Subcutaneous abdominal adipose tissue (tissue), 5 donors: ENCODE data around the gene PSMD5.

Experiments
- H3K27ac ChIP-seq: one replicate; pipeline ENCODE4 v1.7.0; 2013; ENCODE audit warnings: low read depth, mild to moderate bottlenecking, inconsistent platforms, low read length, moderate library complexity
- H3K27me3 ChIP-seq, 5 donors: one replicate each; pipeline ENCODE4 v1.7.0; 2013; ENCODE audit warnings: low read length in 5 of 5, inconsistent platforms in 1 of 5; ENCODE audit not compliant: control insufficient read depth in 5 of 5, insufficient read depth in 4 of 5
- H3K36me3 ChIP-seq, 5 donors: one replicate each; pipeline ENCODE4 v1.7.0; 2013; ENCODE audit warnings: low read length in 5 of 5; ENCODE audit not compliant: control insufficient read depth in 5 of 5, insufficient read depth in 5 of 5
- H3K4me1 ChIP-seq, 5 donors: one replicate each; pipeline ENCODE4 v1.7.0; 2013; ENCODE audit warnings: low read length in 5 of 5, mild to moderate bottlenecking in 3 of 5, moderate library complexity in 1 of 5; ENCODE audit not compliant: control insufficient read depth in 5 of 5, insufficient read depth in 5 of 5
- H3K4me3 ChIP-seq, 5 donors: one replicate each; pipeline ENCODE4 v1.7.0; 2013; ENCODE audit warnings: low read length in 5 of 5, low read depth in 1 of 5
- H3K9ac ChIP-seq, 5 donors: one replicate each; pipeline ENCODE4 v1.7.0; 2013; ENCODE audit warnings: low read length in 5 of 5, mild to moderate bottlenecking in 4 of 5, moderate library complexity in 3 of 5
- H3K9me3 ChIP-seq, 5 donors: one replicate each; pipeline ENCODE4 v1.7.0; 2013; ENCODE audit warnings: low read length in 5 of 5; ENCODE audit not compliant: control insufficient read depth in 5 of 5
- donor health status: healthy.
- donor health status: healthy.
- donor health status: healthy.
- donor health status: healthy.
- donor health status: healthy.

PSMD5 gene

DNA sequence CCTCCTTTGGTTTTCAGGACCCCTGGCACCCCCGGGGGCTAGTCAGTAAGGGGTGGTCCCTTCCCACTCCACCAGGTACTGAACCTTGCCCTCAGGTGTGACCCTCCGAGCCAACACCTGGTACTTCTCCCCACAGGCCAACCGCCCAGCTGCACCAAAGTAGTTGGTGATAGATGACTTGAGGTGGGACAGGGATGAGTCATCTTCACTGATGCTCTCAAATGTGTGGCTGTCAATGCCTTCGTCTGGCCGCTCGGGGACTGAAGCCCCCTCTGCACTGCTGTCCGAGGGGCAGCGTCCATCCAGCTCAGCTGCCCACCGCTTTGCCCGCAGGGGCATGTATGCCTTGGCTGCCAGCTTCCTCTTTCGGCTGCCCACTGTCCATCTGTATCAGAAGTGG, 15.2 kb upstream of the PSMD5 start:
- no peaks in the 10 kb centered on the region for H3K4me1 ChIP-seq
- no peak overlapping the region for H3K9ac ChIP-seq
- no peaks in the 10 kb centered on the region for H3K27me3 ChIP-seq
- peaks cover 3 to 59% (median 46%) of the 10 kb centered on the region in 5 donors for H3K36me3 ChIP-seq
- H3K4me3 ChIP-seq, result no peak overlapping the region
- no peak overlapping the region for H3K27ac ChIP-seq
- no peaks in the 10 kb centered on the region for H3K9me3 ChIP-seq

DNA sequence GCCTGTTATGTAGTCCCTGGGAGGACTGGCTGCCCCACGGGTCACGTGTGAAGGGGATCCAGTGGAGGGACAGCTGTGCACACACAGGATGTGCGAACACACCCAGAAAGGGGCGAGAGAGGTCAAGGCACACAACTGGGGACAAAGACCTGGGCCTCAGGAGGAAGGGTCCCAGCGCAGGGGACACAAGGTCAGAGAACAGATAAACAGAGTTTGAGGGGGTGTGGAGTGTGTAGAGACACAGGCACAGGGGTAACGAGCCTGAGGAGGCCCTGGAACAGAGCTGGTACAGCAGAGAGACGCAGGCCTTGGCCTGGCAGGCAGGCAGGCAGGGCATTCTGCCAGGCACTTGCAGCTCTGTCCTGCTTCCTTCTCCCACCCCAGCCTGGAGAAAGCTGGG, 14.8 kb upstream of the PSMD5 start:
- H3K36me3 ChIP-seq, result peaks cover 3 to 57% (median 45%) of the 10 kb centered on the region in 5 donors
- no peaks in the 10 kb centered on the region for H3K4me1 ChIP-seq
- no peaks in the 10 kb centered on the region for H3K9me3 ChIP-seq
- H3K27me3 ChIP-seq, result no peaks in the 10 kb centered on the region
- H3K27ac ChIP-seq, result no peak overlapping the region
- no peak overlapping the region for H3K4me3 ChIP-seq
- H3K9ac ChIP-seq, result no peak overlapping the region

DNA sequence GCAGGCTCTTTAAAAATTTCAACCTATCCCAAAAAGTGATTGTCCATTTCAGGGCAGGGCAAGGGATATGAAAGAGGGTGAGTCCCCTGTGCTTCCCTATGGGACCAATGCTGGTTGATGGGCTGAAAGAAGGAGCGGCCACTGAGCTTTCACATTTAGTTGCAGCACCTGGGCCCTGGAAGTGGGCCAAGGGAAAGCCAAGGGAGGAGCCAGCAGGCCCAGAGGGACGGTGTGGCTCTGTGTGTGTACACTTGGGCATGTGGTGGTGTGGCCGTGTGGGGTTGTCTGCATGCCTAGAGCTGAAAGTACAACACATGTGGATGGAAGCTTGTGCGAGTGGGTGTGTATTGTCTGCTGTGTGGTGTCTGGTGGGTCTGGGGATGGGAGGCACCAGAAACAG, 14.0 kb upstream of the PSMD5 start:
- H3K4me1 ChIP-seq, result no peaks in the 10 kb centered on the region
- peaks cover 3 to 53% (median 41%) of the 10 kb centered on the region in 5 donors for H3K36me3 ChIP-seq
- no peaks in the 10 kb centered on the region for H3K9me3 ChIP-seq
- H3K4me3 ChIP-seq, result no peak overlapping the region
- H3K27ac ChIP-seq, result no peak overlapping the region
- no peaks in the 10 kb centered on the region for H3K27me3 ChIP-seq
- H3K9ac ChIP-seq, result no peak overlapping the region

DNA sequence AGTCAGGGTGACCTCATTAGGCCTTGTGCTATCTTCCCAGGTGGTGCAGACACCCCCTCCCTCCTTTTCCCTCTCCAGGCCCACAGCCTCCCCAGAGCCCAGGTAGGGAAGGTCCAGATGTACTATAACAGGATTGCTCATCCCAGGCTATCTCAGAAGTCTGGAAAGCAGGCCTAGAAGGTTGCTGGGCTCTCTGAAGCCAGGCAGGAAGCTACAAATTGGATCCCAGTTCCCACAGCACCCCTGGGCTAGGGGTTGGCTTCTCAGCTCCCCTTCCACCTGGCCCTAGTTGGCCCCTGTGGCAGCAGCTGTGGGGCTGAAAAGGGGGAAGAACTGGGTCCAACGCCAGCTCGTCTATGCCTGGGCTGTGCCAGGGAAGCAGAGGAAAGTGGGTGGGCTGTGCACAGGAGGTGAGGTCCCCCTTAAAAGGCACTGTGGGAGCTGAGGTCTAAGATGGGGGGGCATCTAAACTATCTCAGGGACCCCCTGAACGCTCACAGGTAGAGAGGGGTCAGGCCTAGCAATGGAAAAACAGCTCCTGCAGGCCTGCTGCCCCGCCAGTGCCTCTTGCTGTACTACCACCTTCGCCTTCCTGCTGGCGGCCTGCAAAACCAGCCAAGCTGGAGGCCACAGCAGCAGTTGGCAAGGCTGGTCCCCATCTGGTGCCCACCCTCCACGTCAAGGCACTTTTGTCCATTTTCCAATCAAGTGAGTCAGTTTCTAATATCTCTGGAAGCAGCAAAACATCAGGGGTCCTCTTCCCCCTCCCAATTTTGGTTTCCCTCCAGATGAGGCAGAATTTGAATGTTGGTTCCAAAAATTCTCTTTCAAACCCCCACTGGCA, 13.3 kb upstream of the PSMD5 start:
- Histone ChIP-seq H3K27ac (no peak overlapping the region), H3K36me3 (peaks cover 3 to 53% (median 40%) of the 10 kb centered on the region in 5 donors), H3K9ac (no peak overlapping the region), H3K4me3 (no peak overlapping the region), H3K4me1 (no peaks in the 10 kb centered on the region), H3K27me3 (no peaks in the 10 kb centered on the region), H3K9me3 (no peaks in the 10 kb centered on the region)

DNA sequence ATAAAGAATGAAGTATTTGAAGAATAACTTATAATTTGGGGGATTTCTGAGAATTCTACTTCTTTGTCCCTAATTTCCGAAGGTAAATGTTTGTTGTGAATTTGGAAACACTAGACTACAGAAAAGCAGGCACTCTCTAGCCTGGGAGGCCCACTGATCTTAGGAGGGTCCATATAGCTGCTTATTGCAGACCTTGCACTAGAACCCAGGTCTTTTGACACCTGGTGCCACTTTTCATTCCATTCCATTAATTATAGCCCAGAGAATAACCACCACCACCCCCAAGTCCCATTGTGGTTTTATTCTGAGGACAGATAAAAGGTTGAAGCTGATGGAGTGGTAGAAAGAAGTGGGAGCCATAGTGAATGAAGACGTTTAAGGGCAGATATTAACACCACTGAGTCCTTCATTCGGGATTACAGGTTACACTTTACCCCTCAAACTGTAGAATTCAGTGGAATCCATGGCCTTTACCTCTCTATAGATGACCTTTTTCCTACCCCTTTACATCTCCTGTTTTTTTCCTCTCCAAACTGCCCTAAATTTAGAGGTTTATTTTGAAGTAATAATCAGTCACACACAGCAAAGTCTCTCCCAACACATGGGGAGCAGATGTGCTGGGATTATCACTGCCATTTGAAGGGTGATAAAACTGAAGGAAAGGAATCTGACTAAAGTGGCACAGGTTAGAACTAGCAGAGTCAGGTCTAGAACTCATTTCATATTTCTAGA, 12.0 kb upstream of the PSMD5 start:
- Histone ChIP-seq H3K4me3 (no peak overlapping the region), H3K9ac (no peak overlapping the region), H3K4me1 (no peaks in the 10 kb centered on the region), H3K27me3 (no peaks in the 10 kb centered on the region), H3K27ac (no peak overlapping the region), H3K36me3 (peaks cover 3 to 44% (median 28%) of the 10 kb centered on the region in 5 donors), H3K9me3 (no peaks in the 10 kb centered on the region)

DNA sequence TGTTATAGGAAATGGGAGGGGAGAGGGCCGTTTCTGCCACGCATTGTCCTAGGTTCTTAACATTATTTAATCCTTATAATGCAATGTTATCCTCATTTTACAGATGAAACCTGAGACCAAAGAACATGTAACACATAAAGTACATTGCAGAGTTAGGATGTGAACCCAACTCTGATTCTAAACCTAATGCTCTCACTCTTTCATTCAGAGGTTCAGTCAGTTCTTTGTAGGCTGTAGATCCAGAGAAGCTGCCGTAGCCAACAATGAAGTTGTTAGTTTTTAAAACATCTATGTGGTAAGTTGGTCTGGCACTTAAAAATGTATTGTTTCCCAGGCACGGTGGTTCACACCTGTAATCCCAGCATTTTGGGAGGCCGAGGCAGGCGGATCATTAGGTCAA, 10.5 kb upstream of the PSMD5 start:
- Histone ChIP-seq H3K27ac (no peak overlapping the region), H3K4me1 (no peaks in the 10 kb centered on the region), H3K9ac (no peak overlapping the region), H3K27me3 (no peaks in the 10 kb centered on the region), H3K36me3 (peaks cover 3 to 39% (median 21%) of the 10 kb centered on the region in 5 donors), H3K4me3 (no peak overlapping the region), H3K9me3 (no peaks in the 10 kb centered on the region)

DNA sequence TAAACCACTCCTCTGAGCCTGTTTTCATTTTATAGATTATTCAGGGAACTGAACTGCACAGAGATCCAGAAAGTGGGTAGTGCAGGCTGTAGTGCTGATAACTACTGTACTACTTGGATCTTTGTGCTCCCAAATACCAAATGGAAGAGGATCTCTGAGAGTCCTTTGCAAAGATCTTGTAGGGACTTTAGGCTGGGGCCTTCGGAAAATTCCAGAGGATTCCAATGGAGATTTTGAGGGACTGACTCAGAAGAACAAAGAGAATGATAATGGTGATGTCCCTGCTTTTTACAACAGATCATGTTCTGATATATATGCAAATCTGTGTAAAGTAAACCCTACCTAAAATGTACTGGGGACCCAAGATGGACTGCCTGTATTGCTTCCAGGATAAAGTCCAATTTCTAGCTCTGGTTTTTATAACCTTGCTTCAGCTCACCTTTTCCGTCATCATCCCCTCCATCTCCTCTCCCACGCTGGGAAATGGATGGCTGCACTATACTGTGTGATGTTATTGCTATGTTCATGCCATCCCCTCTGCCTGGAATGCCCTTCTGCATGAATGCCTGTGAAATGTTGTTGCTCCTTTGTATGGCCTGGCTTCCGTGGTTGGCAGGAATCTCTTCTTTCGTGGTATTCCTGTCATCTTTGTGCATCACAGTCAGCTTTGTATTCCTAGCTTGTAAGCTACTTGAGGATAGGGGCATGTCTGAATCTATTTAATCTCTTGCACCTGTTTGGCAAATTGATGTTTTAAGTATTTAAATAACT, 9.7 kb upstream of the PSMD5 start:
- Histone ChIP-seq H3K36me3 (peaks cover 4 to 33% (median 14%) of the 10 kb centered on the region in 5 donors), H3K27me3 (no peaks in the 10 kb centered on the region), H3K9ac (no peak overlapping the region), H3K9me3 (no peaks in the 10 kb centered on the region), H3K4me3 (no peak overlapping the region), H3K4me1 (no peaks in the 10 kb centered on the region), H3K27ac (no peak overlapping the region)

DNA sequence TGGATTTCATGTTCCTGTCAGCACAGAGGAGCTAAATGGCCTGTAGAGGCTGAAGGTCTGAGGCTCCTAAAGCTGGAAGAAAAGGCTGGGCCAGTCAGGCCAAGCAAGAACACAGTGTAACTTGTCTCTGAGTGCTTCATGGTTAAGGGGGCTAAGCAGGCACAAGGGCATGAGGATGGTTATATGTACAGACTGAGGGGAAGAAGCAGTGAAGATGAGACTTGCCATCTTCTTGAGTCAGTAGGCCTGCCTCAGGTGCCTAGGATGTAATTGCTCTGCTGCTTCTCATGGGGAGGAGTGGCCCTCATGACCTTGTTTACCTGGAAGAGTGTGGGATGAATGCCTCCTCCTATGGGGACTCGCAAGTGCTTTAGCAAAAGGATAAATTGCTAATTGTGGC, 8.7 kb upstream of the PSMD5 start:
- Histone ChIP-seq H3K27ac (no peak overlapping the region), H3K4me3 (no peak overlapping the region), H3K36me3 (peaks cover 0 to 24% (median 10%) of the 10 kb centered on the region in 5 donors), H3K9ac (peak overlapping the region in 1 of 5 donors; percentile 12), H3K4me1 (no peaks in the 10 kb centered on the region), H3K9me3 (no peaks in the 10 kb centered on the region), H3K27me3 (no peaks in the 10 kb centered on the region)

DNA sequence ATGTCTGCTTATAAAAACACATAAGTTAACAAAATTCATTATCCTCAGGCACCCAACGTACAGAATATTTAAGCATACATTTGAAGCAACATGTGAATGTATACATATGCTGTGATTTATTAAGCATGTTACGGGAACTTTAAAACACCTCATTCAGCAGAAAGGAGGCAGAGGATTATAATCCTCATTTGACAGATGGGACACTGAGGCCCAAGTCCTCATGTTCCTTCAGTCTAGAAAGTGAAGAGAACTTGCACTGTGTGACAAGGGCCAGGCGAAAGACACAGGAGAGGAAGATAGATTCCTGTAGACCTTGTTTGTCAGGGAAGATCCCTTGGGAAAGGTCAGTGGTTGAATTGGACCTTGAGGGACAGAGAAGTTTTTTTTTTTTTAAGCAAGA, 7.6 kb upstream of the PSMD5 start:
- no peaks in the 10 kb centered on the region for H3K4me1 ChIP-seq
- no peak overlapping the region for H3K27ac ChIP-seq
- no peaks in the 10 kb centered on the region for H3K27me3 ChIP-seq
- H3K36me3 ChIP-seq, result peaks cover 0 to 30% (median 10%) of the 10 kb centered on the region in 5 donors
- no peaks in the 10 kb centered on the region for H3K9me3 ChIP-seq
- no peak overlapping the region for H3K9ac ChIP-seq
- no peak overlapping the region for H3K4me3 ChIP-seq

DNA sequence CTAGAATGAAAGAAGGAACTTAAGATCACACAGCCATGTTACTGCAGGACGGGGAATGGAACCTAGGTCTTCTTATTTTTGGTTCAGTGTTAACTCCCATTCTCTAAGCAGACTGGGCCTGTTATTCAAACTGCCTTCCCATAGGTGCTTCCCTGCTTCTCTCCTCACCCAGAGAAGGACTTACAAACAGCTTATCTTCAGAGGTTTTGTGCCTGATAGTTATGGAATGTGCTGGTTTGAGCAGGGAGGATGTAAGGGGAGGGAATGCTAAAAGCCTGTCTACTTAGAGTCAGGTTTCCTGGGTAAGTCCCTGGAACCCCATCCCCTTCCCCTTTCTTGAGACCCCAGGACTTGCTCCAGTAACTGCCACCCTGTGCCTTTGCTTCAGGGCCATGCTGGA, 4.2 kb upstream of the PSMD5 start:
- no peak overlapping the region for H3K27ac ChIP-seq

More for the DNA sequence above, 4.2 kb upstream of the PSMD5 start:
- Histone ChIP-seq H3K4me1 (peaks cover 2 to 23% (median 17%) of the 10 kb centered on the region in 5 donors), H3K9me3 (no peaks in the 10 kb centered on the region), H3K4me3 (no peak overlapping the region), H3K36me3 (peaks cover 0 to 26% (median 7%) of the 10 kb centered on the region in 5 donors), H3K27me3 (no peaks in the 10 kb centered on the region), H3K9ac (no peak overlapping the region)
